ENCODE results near the gene TLE6. TPM values are rescaled to one million over a fixed set of nuclear protein-coding genes. Genes with fewer than 3 reads are reported as not detected.

The TLE6 gene
- polyA plus RNA-seq, 4 donors = 0.75 to 1.00 TPM; not detected in 2

Other genes with a start within 250 kb of the TLE6 start
- 10 to 100 TPM; 10.7 to 39.1 (median 15.1) TPM for gene SLC39A3, start 237.5 kb upstream of the TLE6 start, polyA plus RNA-seq
- 10 to 100 TPM; 38.2 to 79.5 (median 69.7) TPM for gene SGTA, start 194.3 kb upstream of the TLE6 start, polyA plus RNA-seq
- gene THOP1, start 192.1 kb upstream of the TLE6 start, polyA plus RNA-seq = 10 to 100 TPM; 36.6 to 86.3 (median 78.1) TPM
- gene ZNF554, start 157.7 kb upstream of the TLE6 start, polyA plus RNA-seq = 1 to 10 TPM; 2.0 to 6.7 (median 4.5) TPM
- gene ZNF555, start 136.1 kb upstream of the TLE6 start, polyA plus RNA-seq = 1 to 10 TPM; 1.5 to 4.0 (median 1.9) TPM
- gene ZNF556, start 110.2 kb upstream of the TLE6 start, polyA plus RNA-seq = under 1 TPM in 2 of 4 donors, not detected in 2; 0.03 to 0.22 TPM
- 10 to 100 TPM in 3 of 4 donors, 1 to 10 TPM in 1; 4.5 to 19.2 (median 15.2) TPM for gene ZNF57, start 76.6 kb upstream of the TLE6 start, polyA plus RNA-seq
- 1 to 10 TPM; 1.1 to 7.8 (median 1.9) TPM for gene ZNF77, start 32.6 kb upstream of the TLE6 start, polyA plus RNA-seq
- gene TLE2, start 51.7 kb downstream of the TLE6 start, polyA plus RNA-seq = 10 to 100 TPM in 2 of 4 donors, 1 to 10 TPM in 2; 3.8 to 66.0 (median 12.3) TPM
- gene TLE5, start 84.9 kb downstream of the TLE6 start, polyA plus RNA-seq = 100 to 1,000 TPM; 308 to 488 (median 351) TPM
- gene GNA11, start 116.8 kb downstream of the TLE6 start, polyA plus RNA-seq = 100 to 1,000 TPM; 173 to 216 (median 182) TPM
- gene GNA15, start 158.5 kb downstream of the TLE6 start, polyA plus RNA-seq = 1 to 10 TPM in 3 of 4 donors, under 1 TPM in 1; 0.67 to 2.1 (median 1.7) TPM
- 1 to 10 TPM in 2 of 4 donors, under 1 TPM in 1, not detected in 1; 0.46 to 5.1 (median 2.4) TPM for gene S1PR4, start 201.2 kb downstream of the TLE6 start, polyA plus RNA-seq
- gene NCLN, start 208.4 kb downstream of the TLE6 start, polyA plus RNA-seq = 100 to 1,000 TPM in 2 of 4 donors, 10 to 100 TPM in 2; 37.9 to 217 (median 112) TPM
- under 1 TPM in 3 of 4 donors, not detected in 1; 0.53 to 0.70 (median 0.54) TPM for gene CELF5, start 247.1 kb downstream of the TLE6 start, polyA plus RNA-seq

Data from small intestine (tissue), 4 donors.